ENCODE results near the gene HLA-DPB1.

Gene HLA-DPB1

GRCh38 chr6:33108307-33108706 lies 32.5 kb downstream of the HLA-DPB1 start:
- TF ChIP-seq Cebpa-rat (IDR thresholded peaks at IDR 0.05) = no peak
- Histone ChIP-seq H3K27ac (no peak overlapping the region), H4K20me1 (no peaks in the 10 kb centered on the region)

GRCh38 chr6:33112148-33112547 lies 36.4 kb downstream of the HLA-DPB1 start:
- Histone ChIP-seq H3K9ac (no peak overlapping the region), H3K36me3 (no peaks in the 10 kb centered on the region), H3K4me2 (peak overlapping the region; percentile 18; the same call in 1 of the 2 replicates), H3K9me3 (no peaks in the 10 kb centered on the region), H3K4me3 (no peak overlapping the region), H3K27me3 (peaks cover 18% of the 10 kb centered on the region), H3K4me1 (peaks cover 18% of the 10 kb centered on the region), H3K27ac (no peak overlapping the region), H4K20me1 (no peaks in the 10 kb centered on the region)
- TF ChIP-seq Cebpa-rat (IDR thresholded peaks at IDR 0.05) = no peak

More at GRCh38 chr6:33108307-33108706, 32.5 kb downstream of the HLA-DPB1 start:
- Histone ChIP-seq H3K9me3 (peaks cover 12% of the 10 kb centered on the region; the same call in 1 of the 2 replicates), H3K9ac (no peak overlapping the region), H3K4me1 (no peaks in the 10 kb centered on the region; the same call in 1 of the 2 replicates), H3K4me3 (no peak overlapping the region), H3K27me3 (no peaks in the 10 kb centered on the region), H3K4me2 (no peak overlapping the region), H3K36me3 (no peaks in the 10 kb centered on the region)

- Histone ChIP-seq H3K27me3 (peaks cover 30% of the 10 kb centered on the region), H3K4me2 (peak overlapping the region; percentile 41; the same call in 1 of the 2 replicates)
These were observed 38.0 kb downstream of the HLA-DPB1 start for GRCh38 chr6:33113755-33114154.

GRCh38 chr6:33114406-33114805 lies 38.6 kb downstream of the HLA-DPB1 start:
- Histone ChIP-seq H3K27ac (no peak overlapping the region), H3K4me3 (no peak overlapping the region)

More at GRCh38 chr6:33113755-33114154, 38.0 kb downstream of the HLA-DPB1 start:
- no peak overlapping the region for H3K27ac ChIP-seq
- H3K4me1 ChIP-seq = peaks cover 32% of the 10 kb centered on the region
- H3K9me3 ChIP-seq = no peaks in the 10 kb centered on the region
- no peaks in the 10 kb centered on the region for H4K20me1 ChIP-seq
- no peaks in the 10 kb centered on the region for H3K36me3 ChIP-seq
- H3K9ac ChIP-seq = no peak overlapping the region
- no peak for TF ChIP-seq Cebpa-rat (IDR thresholded peaks at IDR 0.05)
- H3K4me3 ChIP-seq = no peak overlapping the region

GRCh38 chr6:33116417-33116816 lies 40.6 kb downstream of the HLA-DPB1 start:
- TF ChIP-seq Cebpa-rat (IDR thresholded peaks at IDR 0.05) = no peak
- Histone ChIP-seq H3K4me1 (peaks cover 32% of the 10 kb centered on the region), H3K9me3 (no peaks in the 10 kb centered on the region), H3K36me3 (no peaks in the 10 kb centered on the region), H3K27me3 (peaks cover 30% of the 10 kb centered on the region), H3K27ac (no peak overlapping the region), H3K4me3 (no peak overlapping the region), H3K9ac (no peak overlapping the region), H3K4me2 (no peak overlapping the region), H4K20me1 (no peaks in the 10 kb centered on the region)

More at GRCh38 chr6:33114406-33114805, 38.6 kb downstream of the HLA-DPB1 start:
- no peaks in the 10 kb centered on the region for H3K36me3 ChIP-seq
- H4K20me1 ChIP-seq = no peaks in the 10 kb centered on the region
- H3K4me2 ChIP-seq = no peak overlapping the region
- H3K9ac ChIP-seq = no peak overlapping the region
- peaks cover 32% of the 10 kb centered on the region for H3K4me1 ChIP-seq
- TF ChIP-seq Cebpa-rat (IDR thresholded peaks at IDR 0.05) = no peak
- peaks cover 30% of the 10 kb centered on the region for H3K27me3 ChIP-seq
- no peaks in the 10 kb centered on the region for H3K9me3 ChIP-seq

- H3K4me2 ChIP-seq = peak overlapping the region; percentile 51
- no peak for TF ChIP-seq Cebpa-rat (IDR thresholded peaks at IDR 0.05)
- H3K27ac ChIP-seq = no peak overlapping the region
- H3K9ac ChIP-seq = no peak overlapping the region
- H3K4me1 ChIP-seq = peaks cover 32% of the 10 kb centered on the region
- H3K27me3 ChIP-seq = peaks cover 30% of the 10 kb centered on the region
- H3K36me3 ChIP-seq = no peaks in the 10 kb centered on the region
- H4K20me1 ChIP-seq = no peaks in the 10 kb centered on the region
- no peaks in the 10 kb centered on the region for H3K9me3 ChIP-seq
- H3K4me3 ChIP-seq = no peak overlapping the region
These were observed 41.3 kb downstream of the HLA-DPB1 start for GRCh38 chr6:33116841-33117711.

- H3K4me3 ChIP-seq = no peak overlapping the region
- peaks cover 30% of the 10 kb centered on the region for H3K27me3 ChIP-seq
- no peak overlapping the region for H3K27ac ChIP-seq
- H3K36me3 ChIP-seq = no peaks in the 10 kb centered on the region
- peak overlapping the region; percentile 51 for H3K4me2 ChIP-seq
- peaks cover under 1% of the 10 kb centered on the region; the same call in 1 of the 2 replicates for H3K9me3 ChIP-seq
- no peaks in the 10 kb centered on the region for H4K20me1 ChIP-seq
- H3K4me1 ChIP-seq = peaks cover 32% of the 10 kb centered on the region
- no peak overlapping the region for H3K9ac ChIP-seq
- no peak for TF ChIP-seq Cebpa-rat (IDR thresholded peaks at IDR 0.05)
These were observed 42.1 kb downstream of the HLA-DPB1 start for GRCh38 chr6:33117811-33118277.

GRCh38 chr6:33118525-33119123 lies 42.8 kb downstream of the HLA-DPB1 start:
- Histone ChIP-seq H3K9ac (no peak overlapping the region), H4K20me1 (no peaks in the 10 kb centered on the region), H3K4me2 (peak overlapping the region; percentile 51), H3K27ac (no peak overlapping the region), H3K4me3 (no peak overlapping the region), H3K4me1 (peaks cover 29% of the 10 kb centered on the region), H3K36me3 (no peaks in the 10 kb centered on the region), H3K27me3 (peaks cover 30% of the 10 kb centered on the region), H3K9me3 (peaks cover 8% of the 10 kb centered on the region)
- no peak for TF ChIP-seq Cebpa-rat (IDR thresholded peaks at IDR 0.05)

GRCh38 chr6:33120001-33120400 lies 44.2 kb downstream of the HLA-DPB1 start:
- H3K27me3 ChIP-seq = peaks cover 30% of the 10 kb centered on the region
- H3K4me3 ChIP-seq = no peak overlapping the region
- no peak for TF ChIP-seq Cebpa-rat (IDR thresholded peaks at IDR 0.05)
- no peaks in the 10 kb centered on the region for H3K36me3 ChIP-seq
- no peaks in the 10 kb centered on the region for H4K20me1 ChIP-seq
- H3K9me3 ChIP-seq = peaks cover 21% of the 10 kb centered on the region
- H3K4me1 ChIP-seq = peaks cover 19% of the 10 kb centered on the region
- no peak overlapping the region for H3K9ac ChIP-seq
- H3K4me2 ChIP-seq = no peak overlapping the region
- no peak overlapping the region for H3K27ac ChIP-seq

GRCh38 chr6:33123181-33123580 lies 47.4 kb downstream of the HLA-DPB1 start:
- peaks cover 2% of the 10 kb centered on the region; the same call in 1 of the 2 replicates for H3K27me3 ChIP-seq
- H3K36me3 ChIP-seq = no peaks in the 10 kb centered on the region
- H3K4me3 ChIP-seq = no peak overlapping the region
- peaks cover 21% of the 10 kb centered on the region for H3K9me3 ChIP-seq
- H3K4me2 ChIP-seq = no peak overlapping the region
- H3K9ac ChIP-seq = no peak overlapping the region
- no peak for TF ChIP-seq Cebpa-rat (IDR thresholded peaks at IDR 0.05)
- H3K27ac ChIP-seq = no peak overlapping the region
- H4K20me1 ChIP-seq = no peaks in the 10 kb centered on the region
- peaks cover 3% of the 10 kb centered on the region for H3K4me1 ChIP-seq

Data from BLaER1 (cell line).